HG03342 (cell line): ENCODE measurements around the gene PTPRH.

Experiments
- ATAC-seq: cut with Tn5 transposase; IDR thresholded peaks from one replicate; pipeline ENCODE4 v1.9.1; 2021; ENCODE audit warnings: mild to moderate bottlenecking, moderate library complexity; ENCODE audit not compliant: unreplicated experiment

Gene PTPRH

DNA sequence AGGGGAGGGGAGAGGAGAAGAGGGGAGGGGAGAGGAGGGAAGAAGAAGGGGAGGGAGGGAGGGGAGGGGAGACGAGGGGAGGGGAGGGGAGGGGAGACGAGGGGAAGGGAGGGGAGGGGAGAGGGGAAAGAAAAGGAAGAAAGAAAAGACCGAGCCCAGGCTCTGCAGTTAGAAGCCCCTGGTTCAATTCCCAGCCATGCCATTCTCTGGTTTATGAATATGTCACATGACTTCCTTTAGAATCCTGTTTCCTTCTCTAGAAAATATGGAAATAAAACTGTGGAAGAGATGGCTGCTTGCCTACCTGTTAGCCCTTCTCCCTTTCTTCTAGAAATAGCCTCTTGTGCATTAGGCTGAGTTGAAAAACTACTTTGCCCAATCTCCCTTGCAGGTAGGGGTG, 74.6 kb downstream of the PTPRH start:
- no peak for ATAC-seq

DNA sequence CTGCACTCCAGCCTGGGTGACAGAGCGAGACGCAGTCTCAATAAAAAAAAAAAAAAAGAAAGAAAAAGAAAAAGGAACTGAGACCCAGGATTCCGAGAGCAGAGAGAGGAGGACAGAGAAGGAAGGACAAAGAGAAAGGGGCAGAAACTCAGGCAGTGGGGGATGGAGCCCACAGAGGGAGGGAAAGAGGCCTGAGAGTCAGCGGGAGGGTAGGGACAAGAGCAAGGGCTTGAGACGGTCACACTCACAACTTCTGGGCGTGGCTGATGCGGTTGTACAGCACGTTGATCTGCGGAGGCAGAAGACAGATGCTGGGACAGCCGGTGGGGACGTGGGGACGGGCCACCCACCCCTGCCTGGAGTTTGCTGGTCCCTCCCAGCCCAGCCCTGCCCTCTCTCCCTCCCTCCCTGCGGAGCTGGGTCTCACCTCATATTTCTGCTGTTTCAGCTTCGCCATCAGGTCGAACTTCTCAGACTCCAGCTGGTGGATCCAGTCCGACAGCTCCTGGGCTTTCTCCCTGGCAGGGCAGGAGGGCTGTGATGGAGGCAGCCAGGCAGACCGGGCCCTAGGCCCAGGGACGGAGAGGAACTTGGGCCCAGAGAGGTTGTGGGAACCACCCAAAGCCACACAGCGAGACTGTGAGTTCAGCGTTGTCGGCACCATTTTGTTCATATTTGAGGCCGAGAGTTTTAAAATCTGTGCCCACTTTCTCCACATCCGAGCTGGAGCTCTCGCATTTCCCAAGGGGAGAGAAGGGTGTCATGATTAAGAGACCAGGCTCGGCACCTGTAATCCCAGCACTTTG, 75.5 kb downstream of the PTPRH start:
- ATAC-seq = no peak

DNA sequence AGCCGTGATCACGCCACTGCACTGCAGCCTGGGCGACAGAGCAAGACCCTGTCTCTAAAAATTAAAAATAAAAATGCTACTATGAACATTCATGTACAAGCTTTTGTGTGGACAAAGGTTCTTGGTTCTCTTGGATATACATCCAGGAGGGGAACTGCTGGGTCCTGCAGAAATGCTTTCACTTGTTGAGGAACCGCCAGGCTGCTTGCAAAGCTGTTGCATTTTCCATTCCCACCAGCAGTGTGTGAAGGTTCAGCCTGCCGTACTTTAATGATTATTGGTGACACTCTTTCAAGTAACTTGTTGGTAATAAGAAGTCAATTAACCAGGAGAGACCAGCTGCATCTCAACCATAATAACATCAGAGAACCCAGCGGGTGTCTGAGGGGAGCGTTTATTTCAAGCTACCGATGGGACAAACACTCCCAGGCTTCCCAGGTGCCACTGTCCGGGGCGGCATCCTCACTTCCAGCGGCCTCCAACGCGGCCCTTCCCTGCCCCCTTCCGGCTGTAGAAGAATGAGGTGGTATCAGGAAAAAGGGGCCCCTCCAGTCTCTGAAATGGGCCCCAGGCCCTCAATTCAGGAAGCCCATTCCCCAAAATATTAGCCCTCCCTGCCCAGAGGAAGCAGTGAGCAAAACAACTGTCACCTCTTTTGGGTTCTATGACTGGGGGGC, 76.7 kb downstream of the PTPRH start:
- ATAC-seq = no peak

DNA sequence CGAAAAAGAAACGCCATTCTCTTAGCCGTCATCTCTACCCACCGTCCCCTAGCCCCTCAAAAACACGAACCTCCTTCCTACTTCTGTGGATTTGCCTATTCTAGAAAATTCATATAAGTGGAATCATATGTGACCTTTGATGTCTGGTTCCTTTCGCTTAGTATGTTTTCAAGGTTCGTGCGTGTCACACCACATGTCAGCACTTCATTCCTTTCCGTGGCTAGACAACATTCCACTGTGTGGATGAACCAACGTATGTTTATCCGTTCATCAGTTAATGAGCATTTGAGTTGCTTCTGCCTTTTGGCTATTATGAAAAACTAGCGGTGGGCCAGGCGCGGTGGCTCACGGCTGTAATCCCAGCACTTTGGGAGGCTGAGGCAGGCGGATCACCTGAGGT, 77.9 kb downstream of the PTPRH start:
- ATAC-seq = no peak
